Panc1 (cell line): ENCODE data around the gene NR5A1.

Experiments used
- POLR2AphosphoS5 ChIP-seq: IDR thresholded peaks from 2 replicates; pipeline ENCODE4 v1.6.1; 2012; ENCODE audit warnings: mild to moderate bottlenecking, low read depth, low read length, moderate library complexity
- SIN3A ChIP-seq: IDR thresholded peaks from 2 replicates; pipeline ENCODE4 v1.6.1; 2012; ENCODE audit warnings: low read depth, mild to moderate bottlenecking, low read length, moderate library complexity, borderline replicate concordance; ENCODE audit not compliant: insufficient read depth
- TF ChIP-seq, protein P1 (sequence below): fragments of 450-650 bp; IDR thresholded peaks from 2 replicates; pipeline ENCODE4 v1.5.1; 2017; ENCODE audit warnings: mild to moderate bottlenecking
- TF ChIP-seq, protein P2 (sequence below), 2 experiments: IDR thresholded peaks; 2 replicates each; pipeline ENCODE4 v1.6.1; 2011 to 2012; ENCODE audit warnings: low read depth in 2 of 2, control low read depth in 1 of 2, low read length in 1 of 2, mild to moderate bottlenecking in 1 of 2, moderate library complexity in 1 of 2; ENCODE audit not compliant: insufficient read depth in 1 of 2

DNA sequence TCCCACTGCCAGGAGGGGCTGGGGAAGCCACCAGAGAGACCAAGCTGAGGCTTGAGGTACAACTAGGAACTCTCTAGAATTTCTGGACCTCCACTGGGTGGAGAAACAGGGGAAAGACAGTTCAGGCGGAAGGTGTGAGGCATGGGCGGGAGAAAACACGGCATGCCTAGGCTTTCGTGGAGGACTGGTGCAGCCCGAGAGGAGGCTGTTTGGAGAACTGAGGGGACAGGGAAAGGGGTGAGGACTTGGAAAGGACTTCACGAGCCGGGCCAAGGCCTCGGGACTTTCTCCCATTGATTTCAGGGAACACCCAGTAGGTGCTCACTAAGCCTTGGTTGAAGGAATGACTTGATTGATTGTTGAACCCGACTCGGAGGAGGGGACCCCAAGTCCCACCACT, 66.4 kb downstream of the NR5A1 start:
- TF ChIP-seq, protein P1, sequence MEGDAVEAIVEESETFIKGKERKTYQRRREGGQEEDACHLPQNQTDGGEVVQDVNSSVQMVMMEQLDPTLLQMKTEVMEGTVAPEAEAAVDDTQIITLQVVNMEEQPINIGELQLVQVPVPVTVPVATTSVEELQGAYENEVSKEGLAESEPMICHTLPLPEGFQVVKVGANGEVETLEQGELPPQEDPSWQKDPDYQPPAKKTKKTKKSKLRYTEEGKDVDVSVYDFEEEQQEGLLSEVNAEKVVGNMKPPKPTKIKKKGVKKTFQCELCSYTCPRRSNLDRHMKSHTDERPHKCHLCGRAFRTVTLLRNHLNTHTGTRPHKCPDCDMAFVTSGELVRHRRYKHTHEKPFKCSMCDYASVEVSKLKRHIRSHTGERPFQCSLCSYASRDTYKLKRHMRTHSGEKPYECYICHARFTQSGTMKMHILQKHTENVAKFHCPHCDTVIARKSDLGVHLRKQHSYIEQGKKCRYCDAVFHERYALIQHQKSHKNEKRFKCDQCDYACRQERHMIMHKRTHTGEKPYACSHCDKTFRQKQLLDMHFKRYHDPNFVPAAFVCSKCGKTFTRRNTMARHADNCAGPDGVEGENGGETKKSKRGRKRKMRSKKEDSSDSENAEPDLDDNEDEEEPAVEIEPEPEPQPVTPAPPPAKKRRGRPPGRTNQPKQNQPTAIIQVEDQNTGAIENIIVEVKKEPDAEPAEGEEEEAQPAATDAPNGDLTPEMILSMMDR: no peak
- TF ChIP-seq POLR2AphosphoS5 (no peak), SIN3A (no peak)
- TF ChIP-seq, protein P2, sequence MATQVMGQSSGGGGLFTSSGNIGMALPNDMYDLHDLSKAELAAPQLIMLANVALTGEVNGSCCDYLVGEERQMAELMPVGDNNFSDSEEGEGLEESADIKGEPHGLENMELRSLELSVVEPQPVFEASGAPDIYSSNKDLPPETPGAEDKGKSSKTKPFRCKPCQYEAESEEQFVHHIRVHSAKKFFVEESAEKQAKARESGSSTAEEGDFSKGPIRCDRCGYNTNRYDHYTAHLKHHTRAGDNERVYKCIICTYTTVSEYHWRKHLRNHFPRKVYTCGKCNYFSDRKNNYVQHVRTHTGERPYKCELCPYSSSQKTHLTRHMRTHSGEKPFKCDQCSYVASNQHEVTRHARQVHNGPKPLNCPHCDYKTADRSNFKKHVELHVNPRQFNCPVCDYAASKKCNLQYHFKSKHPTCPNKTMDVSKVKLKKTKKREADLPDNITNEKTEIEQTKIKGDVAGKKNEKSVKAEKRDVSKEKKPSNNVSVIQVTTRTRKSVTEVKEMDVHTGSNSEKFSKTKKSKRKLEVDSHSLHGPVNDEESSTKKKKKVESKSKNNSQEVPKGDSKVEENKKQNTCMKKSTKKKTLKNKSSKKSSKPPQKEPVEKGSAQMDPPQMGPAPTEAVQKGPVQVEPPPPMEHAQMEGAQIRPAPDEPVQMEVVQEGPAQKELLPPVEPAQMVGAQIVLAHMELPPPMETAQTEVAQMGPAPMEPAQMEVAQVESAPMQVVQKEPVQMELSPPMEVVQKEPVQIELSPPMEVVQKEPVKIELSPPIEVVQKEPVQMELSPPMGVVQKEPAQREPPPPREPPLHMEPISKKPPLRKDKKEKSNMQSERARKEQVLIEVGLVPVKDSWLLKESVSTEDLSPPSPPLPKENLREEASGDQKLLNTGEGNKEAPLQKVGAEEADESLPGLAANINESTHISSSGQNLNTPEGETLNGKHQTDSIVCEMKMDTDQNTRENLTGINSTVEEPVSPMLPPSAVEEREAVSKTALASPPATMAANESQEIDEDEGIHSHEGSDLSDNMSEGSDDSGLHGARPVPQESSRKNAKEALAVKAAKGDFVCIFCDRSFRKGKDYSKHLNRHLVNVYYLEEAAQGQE (IDR thresholded peaks at IDR 0.05; ENCODE audit: insufficient read depth in 1 of 2, low read depth in 2 of 2, low read length in 1 of 2): no peak
